Measurements from ENCODE around the gene ARL13A. TPM values are rescaled to one million over a fixed set of nuclear protein-coding genes. Genes with fewer than 3 reads are reported as not detected.

The ARL13A gene
- total RNA-seq, 1 experiment from 2014 or later = not detected

DNA sequence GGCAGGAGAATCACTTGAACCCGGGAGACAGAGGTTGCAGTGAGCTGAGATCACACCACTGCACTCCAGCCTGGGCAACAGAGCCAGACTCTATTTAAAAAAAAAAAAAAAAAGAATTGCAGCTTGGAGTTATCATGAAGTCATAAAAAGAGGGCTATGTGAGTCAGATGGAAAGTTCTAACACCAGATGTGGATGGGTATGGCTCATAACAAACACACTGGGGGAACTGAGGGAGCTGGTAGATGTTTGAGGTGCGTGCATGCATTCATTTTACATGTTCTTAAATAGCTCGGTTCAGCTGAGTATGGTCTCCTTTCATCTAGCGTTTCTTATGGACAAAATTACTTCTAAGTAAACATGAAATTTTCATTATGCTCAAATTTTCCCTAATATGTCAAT lies 70.7 kb downstream of the ARL13A start:
- Histone ChIP-seq H3K36me3 (ENCODE audit: control insufficient read depth in 1 of 2, insufficient read depth in 2 of 2, low read length in 2 of 2) (no peaks in the 10 kb centered on the region), H4K20me1 (ENCODE audit: insufficient read depth) (no peaks in the 10 kb centered on the region), H3K27me3 (ENCODE audit: insufficient read depth, low read length) (no peaks in the 10 kb centered on the region), H3K4me2 (ENCODE audit: low read length) (no peak overlapping the region), H3K9ac (ENCODE audit: low read length) (no peak overlapping the region), H3K79me2 (ENCODE audit: insufficient read depth, low read length) (no peaks in the 10 kb centered on the region), H3K9me2 (ENCODE audit: insufficient read depth) (no peaks in the 10 kb centered on the region), H3K4me3 (replicated peaks in 1 of 2; ENCODE audit: low read depth in 1 of 2, low read length in 2 of 2) (no peak overlapping the region), H3K4me1 (ENCODE audit: control insufficient read depth in 1 of 2, insufficient read depth in 2 of 2, low read length in 2 of 2) (no peaks in the 10 kb centered on the region), H3K9me3 (ENCODE audit: control insufficient read depth in 1 of 2, insufficient read depth in 1 of 2, low read depth in 1 of 2, low read length in 2 of 2) (no peaks in the 10 kb centered on the region), H2AFZ (ENCODE audit: low read depth, low read length, poor library complexity, severe bottlenecking) (no peak overlapping the region), H3K27ac (ENCODE audit: low read depth, low read length) (no peak overlapping the region)
- BruUV-seq (replicated peaks) = no TSS peak
- RAD21 ChIA-PET (ENCODE audit: low non-redundant PET in 1 of 2, low total read pairs in 2 of 2, uncharacterized antibody in 2 of 2, unreplicated experiment in 2 of 2) = no interaction called here
- CTCF ChIA-PET = no interaction called here
- TF ChIP-seq REST (IDR thresholded peaks at IDR 0.05; ENCODE audit: low read depth) = no peak
- TF ChIP-seq SP1 (IDR thresholded peaks at IDR 0.05; ENCODE audit: low read depth) = no peak
- TF ChIP-seq CEBPB (IDR thresholded peaks at IDR 0.05; ENCODE audit: low read depth) = no peak
- POLR2A ChIA-PET = interaction anchor here (1.4 kb wide), 1 partner anchor 8 kb away, joined by 4 read pairs; no protein-coding TSS in a partner anchor
- intact Hi-C loops (cut with micrococcal nuclease) = no loop called here
- ATAC-seq (no peak), DNase-seq (ENCODE audit: low read depth, low spot score) (no peak)

Other genes starting within 250 kb of the ARL13A start
- 8.8 TPM for gene SYTL4, start 237.6 kb upstream of the ARL13A start, total RNA-seq (2021; ENCODE audit: unreplicated experiment)
- gene CSTF2, start 149.3 kb upstream of the ARL13A start, total RNA-seq (2021; ENCODE audit: unreplicated experiment) = 34.1 TPM
- not detected for gene NOX1, start 95.3 kb upstream of the ARL13A start, total RNA-seq (2021; ENCODE audit: unreplicated experiment)
- gene XKRX, start 40.8 kb upstream of the ARL13A start, total RNA-seq (2021; ENCODE audit: unreplicated experiment) = 0.47 TPM
- gene TRMT2B, start 82.4 kb downstream of the ARL13A start, total RNA-seq (2021; ENCODE audit: unreplicated experiment) = 9.5 TPM
- not detected for gene TMEM35A, start 109.2 kb downstream of the ARL13A start, total RNA-seq (2021; ENCODE audit: unreplicated experiment)
- 15.3 TPM for gene CENPI, start 128.5 kb downstream of the ARL13A start, total RNA-seq (2021; ENCODE audit: unreplicated experiment)